ENCODE data around the gene OSBPL5.

Gene OSBPL5

DNA sequence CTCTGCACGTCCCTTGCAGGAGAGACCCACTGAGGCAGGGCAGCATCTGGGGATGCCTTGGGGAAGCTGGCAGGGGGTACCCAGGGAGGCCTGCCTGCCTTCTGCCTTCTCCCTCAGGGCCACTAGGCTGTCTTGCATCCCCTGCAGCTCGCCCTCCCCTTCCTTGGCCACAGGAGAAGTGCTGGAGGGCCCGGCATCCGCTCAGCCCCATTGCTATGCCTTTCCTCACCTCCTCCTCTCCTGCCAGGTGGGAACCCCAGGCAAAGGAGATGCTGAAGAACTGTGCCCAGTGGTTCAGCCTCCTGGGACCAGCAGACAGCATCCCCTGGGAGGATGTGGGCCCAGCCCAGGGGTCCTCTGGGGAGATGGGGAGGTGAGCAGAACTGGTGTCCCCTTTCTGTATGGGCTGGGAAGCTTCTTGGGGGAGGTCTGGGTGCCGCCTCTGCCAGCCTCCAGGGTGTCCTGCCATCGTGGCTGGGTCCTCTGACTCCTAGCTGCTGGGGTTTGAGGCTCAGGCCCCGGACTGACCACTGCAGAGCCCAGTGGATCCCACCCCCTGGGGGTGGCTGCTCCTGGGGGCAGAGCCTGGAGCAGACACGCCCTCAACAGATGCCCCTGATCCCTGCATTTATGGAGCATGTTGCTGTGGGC is 32.9 kb upstream of the OSBPL5 start:
- TF ChIP-seq, protein P1, sequence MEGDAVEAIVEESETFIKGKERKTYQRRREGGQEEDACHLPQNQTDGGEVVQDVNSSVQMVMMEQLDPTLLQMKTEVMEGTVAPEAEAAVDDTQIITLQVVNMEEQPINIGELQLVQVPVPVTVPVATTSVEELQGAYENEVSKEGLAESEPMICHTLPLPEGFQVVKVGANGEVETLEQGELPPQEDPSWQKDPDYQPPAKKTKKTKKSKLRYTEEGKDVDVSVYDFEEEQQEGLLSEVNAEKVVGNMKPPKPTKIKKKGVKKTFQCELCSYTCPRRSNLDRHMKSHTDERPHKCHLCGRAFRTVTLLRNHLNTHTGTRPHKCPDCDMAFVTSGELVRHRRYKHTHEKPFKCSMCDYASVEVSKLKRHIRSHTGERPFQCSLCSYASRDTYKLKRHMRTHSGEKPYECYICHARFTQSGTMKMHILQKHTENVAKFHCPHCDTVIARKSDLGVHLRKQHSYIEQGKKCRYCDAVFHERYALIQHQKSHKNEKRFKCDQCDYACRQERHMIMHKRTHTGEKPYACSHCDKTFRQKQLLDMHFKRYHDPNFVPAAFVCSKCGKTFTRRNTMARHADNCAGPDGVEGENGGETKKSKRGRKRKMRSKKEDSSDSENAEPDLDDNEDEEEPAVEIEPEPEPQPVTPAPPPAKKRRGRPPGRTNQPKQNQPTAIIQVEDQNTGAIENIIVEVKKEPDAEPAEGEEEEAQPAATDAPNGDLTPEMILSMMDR (IDR thresholded peaks at IDR 0.05; ENCODE audit: extremely low read depth, insufficient read depth, missing control alignments) = no peak
- in situ Hi-C loops (cut with MboI; ENCODE audit: low pct_unique_long_range_greater_than_20kb, low sequenced_read_pairs, unreplicated experiment) = no loop called here
- no peak for DNase-seq (ENCODE audit: low spot score)

DNA sequence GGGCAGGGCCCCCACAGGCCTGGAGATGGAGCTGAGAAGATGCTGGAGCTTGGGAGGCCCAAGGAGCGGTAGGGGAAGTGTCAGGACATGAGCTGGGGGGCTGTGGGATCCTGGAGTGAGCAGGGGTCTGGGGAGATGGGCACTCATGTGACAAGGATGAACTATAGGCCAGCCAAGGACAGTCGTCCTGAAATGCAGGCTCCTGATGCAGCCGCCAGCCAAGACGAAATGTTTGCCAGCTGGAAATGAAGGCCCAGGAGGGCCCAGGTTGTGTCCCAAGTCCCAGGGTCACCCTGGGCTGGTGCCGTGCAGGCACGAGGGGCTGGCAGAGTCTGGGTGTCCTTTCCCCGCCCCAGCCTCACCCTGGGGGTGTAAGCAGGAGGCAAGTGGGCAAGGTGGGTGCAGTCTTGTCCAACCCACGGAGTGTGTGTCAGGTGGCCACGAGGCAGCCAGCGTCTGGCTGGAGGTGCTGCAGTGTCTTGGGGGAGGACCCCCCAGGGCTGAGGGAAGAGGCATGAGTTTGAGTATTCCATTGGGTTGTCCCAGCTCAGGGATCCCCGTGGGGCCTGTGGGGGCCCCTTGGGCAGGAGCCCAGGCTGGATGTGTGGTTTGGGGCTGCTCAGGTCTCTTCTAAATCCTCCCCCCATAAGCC is 32.1 kb upstream of the OSBPL5 start:
- in situ Hi-C loops (cut with MboI; ENCODE audit: low pct_unique_long_range_greater_than_20kb, low sequenced_read_pairs, unreplicated experiment) = no loop called here
- TF ChIP-seq, protein P1 (IDR thresholded peaks at IDR 0.05; ENCODE audit: extremely low read depth, insufficient read depth, missing control alignments) = no peak
- no peak for DNase-seq (ENCODE audit: low spot score)

DNA sequence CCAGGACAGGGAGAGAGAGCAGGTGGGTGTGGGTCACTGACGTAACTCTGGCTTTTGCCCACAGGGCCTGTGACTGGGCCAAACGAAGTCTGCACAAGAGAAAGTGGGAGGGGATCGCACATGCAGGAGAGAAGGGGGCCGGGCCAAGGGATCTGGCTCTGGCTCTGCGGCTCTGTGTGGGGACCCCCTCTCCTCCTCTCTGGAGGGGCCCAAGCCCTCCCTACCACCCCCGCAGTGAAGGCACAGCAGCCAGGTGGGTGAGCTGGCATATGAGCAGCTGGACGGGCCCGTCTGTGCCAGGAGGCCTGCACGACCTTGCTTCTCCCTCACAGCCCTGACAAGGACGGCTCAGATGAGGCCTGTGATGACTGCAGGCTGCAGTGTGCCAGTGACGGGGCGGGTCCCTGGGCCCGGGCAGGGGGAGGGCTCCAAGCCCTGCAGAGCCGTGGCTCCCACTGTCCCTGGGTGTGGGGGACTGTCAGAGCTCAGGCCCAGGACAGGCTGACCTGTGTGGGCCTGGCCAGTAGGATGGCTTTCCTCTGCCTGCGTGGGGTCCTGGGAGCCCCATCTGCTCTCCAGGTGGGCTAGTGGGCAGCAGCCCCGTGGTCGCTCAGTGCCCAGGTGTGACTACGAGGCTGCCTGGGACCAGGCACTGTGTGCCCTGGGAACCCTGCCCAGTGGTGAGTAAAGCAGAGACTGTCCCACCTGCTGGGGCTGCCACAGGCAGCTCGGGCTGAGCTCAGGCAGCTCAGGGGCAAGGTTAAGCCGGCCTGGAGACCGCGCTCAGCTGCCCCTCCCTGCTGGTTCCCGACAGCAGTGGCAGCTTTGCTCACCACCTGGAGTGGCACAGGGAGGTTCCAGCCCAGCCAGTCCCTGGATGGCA is 31.3 kb upstream of the OSBPL5 start:
- peak; percentile 18 for DNase-seq (ENCODE audit: low spot score)
- in situ Hi-C loops (cut with MboI; ENCODE audit: low pct_unique_long_range_greater_than_20kb, low sequenced_read_pairs, unreplicated experiment) = no loop called here
- TF ChIP-seq, protein P1 (IDR thresholded peaks at IDR 0.05; ENCODE audit: extremely low read depth, insufficient read depth, missing control alignments) = no peak

DNA sequence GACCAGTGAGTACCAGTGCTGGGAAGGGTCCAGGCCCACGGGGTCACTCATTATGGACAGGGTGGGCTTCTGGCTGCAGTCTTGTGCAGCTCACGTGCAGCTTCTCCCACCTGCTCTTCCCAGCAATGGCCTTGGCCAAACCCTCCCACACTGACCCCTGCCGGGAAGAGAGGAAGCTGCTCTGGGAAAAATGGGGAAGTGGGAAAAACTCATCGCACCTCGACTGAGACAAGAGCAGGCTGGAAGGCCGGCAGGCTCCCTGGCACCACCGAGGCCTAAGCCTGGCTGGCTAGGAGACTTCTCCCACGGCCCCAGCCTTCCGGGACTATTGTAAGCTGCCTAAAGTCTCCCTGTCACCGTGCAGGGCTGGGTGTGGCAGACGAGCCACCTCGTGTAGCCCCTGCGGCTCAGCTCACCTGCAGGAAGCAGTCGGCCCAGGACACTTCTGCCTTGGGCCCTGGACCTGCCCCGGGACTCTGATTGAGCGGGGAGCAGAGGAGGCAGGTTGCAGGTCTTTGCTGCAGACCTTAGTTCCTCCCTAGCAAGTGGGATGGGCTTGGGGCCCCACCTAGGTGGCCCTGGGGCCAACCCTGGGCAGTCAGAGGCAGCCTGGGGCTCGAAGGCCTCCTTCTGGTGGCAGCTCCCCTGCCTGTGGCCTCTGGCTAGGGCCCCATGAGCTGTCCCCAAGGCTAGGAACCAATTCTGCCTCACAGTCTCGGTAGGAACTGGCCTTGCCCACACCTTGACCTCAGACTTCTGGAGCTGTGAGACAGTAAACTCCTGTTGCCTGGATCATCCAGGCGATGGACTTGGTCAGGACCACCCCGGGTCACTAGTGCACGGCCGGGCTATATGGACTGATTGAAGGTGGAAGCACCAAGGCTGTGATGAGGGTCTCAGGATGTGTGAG is 30.4 kb upstream of the OSBPL5 start:
- in situ Hi-C loops (cut with MboI; ENCODE audit: low pct_unique_long_range_greater_than_20kb, low sequenced_read_pairs, unreplicated experiment) = no loop called here
- DNase-seq (ENCODE audit: low spot score) = no peak

DNA sequence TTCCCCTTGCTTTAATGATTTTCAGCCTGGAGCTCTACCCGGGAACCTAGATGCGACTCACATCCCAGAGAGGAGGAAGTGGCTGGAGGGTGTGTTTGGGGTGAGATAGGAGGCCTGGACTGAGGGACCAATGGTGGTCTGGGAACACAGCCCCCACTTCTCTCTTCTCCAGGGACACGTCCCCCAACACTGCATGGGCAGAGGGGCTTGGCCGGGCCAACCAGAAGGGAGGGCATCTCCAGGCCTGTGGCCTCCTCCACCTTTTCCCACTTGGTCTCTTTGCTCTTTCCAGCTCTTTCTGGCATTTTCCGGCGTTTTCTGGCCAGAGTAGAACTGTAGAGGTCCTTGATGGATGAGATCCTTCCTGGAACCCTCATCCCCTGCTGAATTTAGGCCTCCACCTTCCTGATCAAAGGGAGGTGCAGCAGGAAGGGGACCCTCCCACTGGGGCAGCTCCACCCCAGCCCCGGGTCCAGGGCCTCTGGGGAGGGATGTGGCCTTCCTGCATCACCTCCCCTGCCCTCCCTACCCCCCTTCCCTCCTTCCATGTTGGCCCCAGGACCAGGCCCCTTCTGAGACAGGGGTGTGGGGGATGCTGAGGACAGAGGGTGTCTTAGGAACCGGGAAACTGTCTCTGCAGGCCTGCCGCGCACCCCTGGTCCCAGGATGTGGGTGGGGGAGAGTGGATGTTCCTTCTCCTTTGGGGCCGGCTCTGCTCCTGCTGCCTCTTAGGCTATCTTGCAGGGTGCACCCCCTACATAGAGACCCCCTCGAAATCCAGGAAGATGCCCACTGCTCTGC is 29.1 kb upstream of the OSBPL5 start:
- DNase-seq (ENCODE audit: low spot score) = no peak
- TF ChIP-seq, protein P1 (IDR thresholded peaks at IDR 0.05; ENCODE audit: extremely low read depth, insufficient read depth, missing control alignments) = no peak
- in situ Hi-C loops (cut with MboI; ENCODE audit: low pct_unique_long_range_greater_than_20kb, low sequenced_read_pairs, unreplicated experiment) = no loop called here

More for the DNA sequence above, 30.4 kb upstream of the OSBPL5 start:
- TF ChIP-seq, protein P1 (IDR thresholded peaks at IDR 0.05; ENCODE audit: extremely low read depth, insufficient read depth, missing control alignments) = no peak

Data from GM13977 (cell line).